Measurements from ENCODE around the gene CCDC57.
A peak's percentile ranks its signal among the peaks of the same experiment; 100 is the strongest.
"Not testable (repeated sequence)": the region's sequence is repeated elsewhere in the genome, so short reads cannot be mapped to it uniquely, and the experiment has no call there.

CCDC57 gene

GRCh38 chr17:82222816-82223215 lies 10.2 kb upstream of the CCDC57 start:
- DNase-seq = no peak

GRCh38 chr17:82221341-82221902 lies 8.8 kb upstream of the CCDC57 start:
- no peak for DNase-seq

- DNase-seq = no peak
Observed at GRCh38 chr17:82219753-82220709, 7.4 kb upstream of the CCDC57 start.

GRCh38 chr17:82219083-82219482 lies 6.4 kb upstream of the CCDC57 start:
- no peak for DNase-seq

- no peak for DNase-seq
Observed at GRCh38 chr17:82218349-82219075, 5.9 kb upstream of the CCDC57 start.

- DNase-seq = peak in 1 of 2 donors; percentile 33
Observed at GRCh38 chr17:82217530-82218204, 5.0 kb upstream of the CCDC57 start.

- DNase-seq = no peak
Observed at GRCh38 chr17:82217120-82217529, 4.5 kb upstream of the CCDC57 start.

GRCh38 chr17:82216301-82217119 lies 3.9 kb upstream of the CCDC57 start:
- DNase-seq = peak in 1 of 2 donors; percentile 47

- no peak for DNase-seq
Observed at GRCh38 chr17:82215972-82216300, 3.3 kb upstream of the CCDC57 start.

- DNase-seq = no peak
Observed at GRCh38 chr17:82215095-82215971, 2.7 kb upstream of the CCDC57 start.

GRCh38 chr17:82214012-82214628 lies 1.5 kb upstream of the CCDC57 start:
- DNase-seq = no peak

GRCh38 chr17:82213251-82214011 lies 789 bp upstream of the CCDC57 start:
- DNase-seq = peak in 1 of 2 donors; percentile 35

GRCh38 chr17:82210655-82211054 lies 2.0 kb downstream of the CCDC57 start:
- not testable (repeated sequence) for DNase-seq

- DNase-seq = peak; percentile 39 to 42
Observed at GRCh38 chr17:82205720-82206508, 6.7 kb downstream of the CCDC57 start.

GRCh38 chr17:82204831-82205719 lies 7.6 kb downstream of the CCDC57 start:
- no peak for DNase-seq

GRCh38 chr17:82203920-82204319 lies 8.7 kb downstream of the CCDC57 start:
- no peak for DNase-seq

GRCh38 chr17:82202981-82203380 lies 9.7 kb downstream of the CCDC57 start:
- DNase-seq = no peak

GRCh38 chr17:82201498-82201910 lies 11.1 kb downstream of the CCDC57 start:
- DNase-seq = no peak

Measured in hippocampal formation (tissue), 2 donors.